Osteocyte (in vitro differentiated cells): ENCODE data around the gene CD101. TPM values are rescaled to one million over a fixed set of nuclear protein-coding genes. Genes with fewer than 3 reads are reported as not detected.
A peak's percentile ranks its signal among the peaks of the same experiment; 100 is the strongest.

ENCODE experiments used
- DNase-seq: peaks from one replicate; pipeline ENCODE4 v3.0.0; 2021; ENCODE audit warnings: mixed read lengths; ENCODE audit not compliant: unreplicated experiment; ENCODE audit errors: extremely low spot score
- H3K27ac Mint-ChIP-seq: one replicate; pipeline ENCODE4 v1.8.0; 2021; ENCODE audit warnings: mild to moderate bottlenecking, mixed read lengths; ENCODE audit not compliant: unreplicated experiment
- H3K27me3 Mint-ChIP-seq: one replicate; pipeline ENCODE4 v1.8.0; 2021; ENCODE audit warnings: mixed read lengths; ENCODE audit not compliant: unreplicated experiment
- H3K36me3 Mint-ChIP-seq: one replicate; pipeline ENCODE4 v1.8.0; 2021; ENCODE audit warnings: mixed read lengths; ENCODE audit not compliant: unreplicated experiment
- H3K4me1 Mint-ChIP-seq: one replicate; pipeline ENCODE4 v1.8.0; 2021; ENCODE audit warnings: mixed read lengths; ENCODE audit not compliant: unreplicated experiment
- H3K4me3 Mint-ChIP-seq: one replicate; pipeline ENCODE4 v1.8.0; 2021; ENCODE audit warnings: mild to moderate bottlenecking, moderate library complexity, mixed read lengths; ENCODE audit not compliant: unreplicated experiment
- H3K9me3 Mint-ChIP-seq: one replicate; pipeline ENCODE4 v1.8.0; 2021; ENCODE audit warnings: mixed read lengths; ENCODE audit not compliant: unreplicated experiment
- total RNA-seq: library from RNA; stranded (reverse); gene quantifications from 2 replicates; pipeline ENCODE4 v1.2.1, GENCODE V29; 2021
- TF ChIP-seq, protein P1 (sequence below): fragments of 200-600 bp; sonication (generic); IDR thresholded peaks from 2 replicates; pipeline ENCODE4 v1.5.0; 2021; ENCODE audit warnings: antibody characterized with exemption, mild to moderate bottlenecking, moderate library complexity

CD101 gene
- total RNA-seq, 1 donor from 2014 or later, result 0.78 TPM

DNA sequence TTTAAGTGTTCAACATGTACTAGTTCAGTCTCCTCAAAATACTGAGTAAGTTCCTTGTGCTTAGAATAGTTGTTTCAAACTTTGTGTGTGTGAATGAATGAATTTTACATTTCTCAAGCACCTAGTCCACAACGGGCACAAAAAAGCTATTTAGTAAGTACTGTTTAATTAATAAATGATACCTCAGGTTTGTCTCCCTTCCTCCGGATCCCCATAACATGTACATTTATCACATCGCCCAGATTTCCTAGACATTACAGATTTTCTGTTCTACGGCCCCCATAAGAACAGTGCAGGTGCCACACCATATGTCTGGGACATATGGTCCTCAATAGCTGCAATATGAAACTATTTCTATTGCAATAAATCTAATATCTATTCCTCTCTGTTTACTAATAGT is 57.2 kb downstream of the CD101 start:
- H3K27me3 Mint-ChIP-seq, result no peaks in the 10 kb centered on the region
- no peak for DNase-seq
- peaks cover 15% of the 10 kb centered on the region for H3K4me1 Mint-ChIP-seq
- peak overlapping the region; percentile 38 for H3K4me3 Mint-ChIP-seq
- TF ChIP-seq, protein P1, sequence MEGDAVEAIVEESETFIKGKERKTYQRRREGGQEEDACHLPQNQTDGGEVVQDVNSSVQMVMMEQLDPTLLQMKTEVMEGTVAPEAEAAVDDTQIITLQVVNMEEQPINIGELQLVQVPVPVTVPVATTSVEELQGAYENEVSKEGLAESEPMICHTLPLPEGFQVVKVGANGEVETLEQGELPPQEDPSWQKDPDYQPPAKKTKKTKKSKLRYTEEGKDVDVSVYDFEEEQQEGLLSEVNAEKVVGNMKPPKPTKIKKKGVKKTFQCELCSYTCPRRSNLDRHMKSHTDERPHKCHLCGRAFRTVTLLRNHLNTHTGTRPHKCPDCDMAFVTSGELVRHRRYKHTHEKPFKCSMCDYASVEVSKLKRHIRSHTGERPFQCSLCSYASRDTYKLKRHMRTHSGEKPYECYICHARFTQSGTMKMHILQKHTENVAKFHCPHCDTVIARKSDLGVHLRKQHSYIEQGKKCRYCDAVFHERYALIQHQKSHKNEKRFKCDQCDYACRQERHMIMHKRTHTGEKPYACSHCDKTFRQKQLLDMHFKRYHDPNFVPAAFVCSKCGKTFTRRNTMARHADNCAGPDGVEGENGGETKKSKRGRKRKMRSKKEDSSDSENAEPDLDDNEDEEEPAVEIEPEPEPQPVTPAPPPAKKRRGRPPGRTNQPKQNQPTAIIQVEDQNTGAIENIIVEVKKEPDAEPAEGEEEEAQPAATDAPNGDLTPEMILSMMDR, result no peak
- H3K27ac Mint-ChIP-seq, result no peak overlapping the region
- H3K9me3 Mint-ChIP-seq, result no peaks in the 10 kb centered on the region
- H3K36me3 Mint-ChIP-seq, result no peaks in the 10 kb centered on the region

DNA sequence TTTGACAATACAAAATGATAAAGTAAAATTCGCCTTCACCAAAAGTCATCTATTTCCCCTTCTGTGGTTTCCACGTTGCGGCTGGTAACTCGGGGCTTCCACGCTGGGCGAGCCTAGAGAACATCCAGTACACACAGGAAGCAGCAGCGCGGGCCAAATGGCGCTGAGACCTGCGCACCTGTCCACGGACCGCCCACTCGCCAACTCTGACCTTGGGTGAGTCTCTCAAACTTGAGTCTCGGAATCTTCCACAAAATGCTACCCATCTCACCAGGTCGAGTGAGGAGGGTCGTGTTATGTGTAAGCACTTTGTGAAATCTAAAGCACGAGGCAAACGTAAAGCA is 57.7 kb downstream of the CD101 start:
- H3K27me3 Mint-ChIP-seq, result no peaks in the 10 kb centered on the region
- H3K27ac Mint-ChIP-seq, result peak overlapping the region; percentile 38
- TF ChIP-seq, protein P1, result no peak
- H3K36me3 Mint-ChIP-seq, result no peaks in the 10 kb centered on the region
- no peak for DNase-seq
- no peak overlapping the region for H3K4me3 Mint-ChIP-seq
- no peaks in the 10 kb centered on the region for H3K9me3 Mint-ChIP-seq
- H3K4me1 Mint-ChIP-seq, result peaks cover 15% of the 10 kb centered on the region

DNA sequence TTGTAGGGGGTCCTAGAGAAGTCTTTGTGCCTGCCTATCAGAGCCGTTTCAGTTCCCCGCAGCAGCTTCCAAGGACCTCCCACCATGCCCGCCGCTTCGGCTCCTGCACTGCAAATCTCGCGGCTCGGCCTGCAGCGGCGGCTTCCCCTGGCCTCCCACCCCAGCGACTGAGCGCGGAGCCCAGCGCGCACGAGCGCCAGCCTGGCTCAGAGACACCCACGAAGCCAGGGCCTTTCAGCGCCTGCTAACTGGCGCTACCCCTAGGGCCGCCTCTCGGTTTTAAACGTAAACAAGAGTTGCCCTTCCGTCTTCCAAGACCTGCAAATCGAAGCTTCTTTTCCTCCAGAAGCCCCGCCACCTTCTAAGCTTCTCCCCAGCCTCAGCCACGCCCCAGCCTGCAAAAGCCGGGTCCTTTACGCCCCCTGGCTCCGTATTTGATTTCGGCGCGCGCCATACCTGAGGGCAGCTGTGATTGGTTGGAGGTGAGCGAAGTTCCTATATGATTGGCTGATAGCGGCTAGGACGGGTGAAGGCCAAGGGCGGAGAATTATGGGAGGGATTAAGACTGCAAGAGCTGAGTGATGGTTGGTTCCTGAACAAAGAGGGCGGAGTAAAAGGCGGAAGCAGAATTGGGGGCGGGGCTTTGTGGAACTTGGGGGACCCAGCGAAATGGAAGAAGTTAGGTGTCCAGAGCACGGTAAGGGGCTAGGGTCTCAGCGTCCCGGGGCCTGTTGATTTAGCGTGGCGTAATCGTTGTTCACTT is 58.3 kb downstream of the CD101 start, which contains the start of gene TTF2:
TTF2 (plus strand) TSS at position 649 of the 763 bp plus-strand sequence; CDS start at position 670, 21 bp downstream.
- Mint-ChIP-seq H3K36me3 (no peaks in the 10 kb centered on the region), H3K27me3 (no peaks in the 10 kb centered on the region), H3K4me3 (no peak within 1 kb of the TSS), H3K9me3 (no peaks in the 10 kb centered on the region), H3K27ac (peak within 1 kb of the TSS; percentile 38), H3K4me1 (peaks cover 15% of the 10 kb centered on the region)
- TF ChIP-seq, protein P1, result peak; percentile 36
- peak; percentile 96 for DNase-seq

DNA sequence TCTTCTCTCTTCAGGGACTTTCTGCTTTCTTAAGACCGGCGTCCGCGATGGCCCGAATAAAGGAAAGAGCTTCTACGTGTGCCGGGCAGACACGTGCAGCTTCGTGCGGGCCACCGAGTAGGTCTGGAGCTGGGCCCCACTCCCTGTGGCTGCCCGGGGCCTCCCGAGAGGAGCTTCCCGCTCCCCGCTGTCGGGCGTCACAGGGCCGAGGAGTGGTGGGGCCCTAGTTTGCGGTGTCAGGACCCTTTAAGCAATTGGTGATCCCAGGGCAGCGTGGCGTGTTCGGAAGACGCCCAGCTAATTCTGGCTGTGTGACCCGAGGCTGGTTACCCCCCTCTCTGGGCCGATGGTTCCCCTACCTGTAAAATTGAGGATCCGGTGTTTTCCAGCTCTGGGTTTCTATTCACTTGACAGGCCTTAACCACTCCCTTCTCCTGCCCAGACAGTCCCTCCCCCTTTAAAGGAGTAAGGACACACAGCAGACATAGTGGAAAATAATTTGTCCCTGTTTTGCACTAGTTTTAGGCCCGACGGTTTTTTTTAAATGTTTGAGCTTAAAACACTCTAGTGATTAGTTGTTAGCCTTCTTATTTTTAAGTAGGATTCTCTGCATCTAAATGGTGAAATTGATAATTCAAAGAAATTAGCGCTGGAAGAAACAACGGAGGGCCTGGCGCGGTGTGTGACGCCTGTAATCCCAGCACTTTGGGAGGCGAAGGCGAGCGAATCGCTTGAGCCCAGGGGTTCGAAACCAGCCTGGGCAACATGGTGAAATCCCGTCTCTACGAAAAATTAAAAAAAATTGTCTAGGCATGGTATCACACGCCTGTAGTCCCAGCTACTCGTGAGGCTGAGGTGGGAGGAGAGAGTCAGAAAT is 59.1 kb downstream of the CD101 start:
- no peaks in the 10 kb centered on the region for H3K9me3 Mint-ChIP-seq

More for the DNA sequence above, 59.1 kb downstream of the CD101 start:
- DNase-seq, result no peak
- TF ChIP-seq, protein P1, result no peak
- Mint-ChIP-seq H3K36me3 (no peaks in the 10 kb centered on the region), H3K4me1 (peaks cover 15% of the 10 kb centered on the region), H3K4me3 (no peak overlapping the region), H3K27ac (no peak overlapping the region), H3K27me3 (no peaks in the 10 kb centered on the region)
